ENCODE measurements around the gene FBXO15. TPM values are rescaled to one million over a fixed set of nuclear protein-coding genes. Genes with fewer than 3 reads are reported as not detected.

FBXO15 gene
- total and polyA plus RNA-seq, 8 donors: 0.62 to 31.0 (median 0.84) TPM; not detected in 4

- no peak overlapping the region for H3K4me3 ChIP-seq
- 59 to 72% (median 60%) methylated on average over 10 to 13 of the region's 13 CpGs for WGBS, 5 donors
- H3K27ac ChIP-seq: no peak overlapping the region
- no peaks in the 10 kb centered on the region for H3K9me3 ChIP-seq
- DNase-seq: peak; percentile 43 to 73
- TF ChIP-seq POLR2A (IDR thresholded peaks at IDR 0.05): no peak
- TF ChIP-seq POLR2AphosphoS5 (IDR thresholded peaks at IDR 0.05): no peak
- TF ChIP-seq CTCF (IDR thresholded peaks at IDR 0.05): peak in 2 of 7 experiments; percentile 5 to 19
- no peak for TF ChIP-seq EP300 (IDR thresholded peaks at IDR 0.05)
- no peaks in the 10 kb centered on the region for H3K27me3 ChIP-seq
- H3K36me3 ChIP-seq: no peaks in the 10 kb centered on the region
- intact Hi-C loops (cut with DNase I; ENCODE audit: low total_unique reads): no loop called here
- H3K4me1 ChIP-seq: peaks cover 0 to 3% (median 0%) of the 10 kb centered on the region in 4 donors
Observed at GRCh38 chr18:74081966-74082741, 65.5 kb downstream of the FBXO15 start.

DNA sequence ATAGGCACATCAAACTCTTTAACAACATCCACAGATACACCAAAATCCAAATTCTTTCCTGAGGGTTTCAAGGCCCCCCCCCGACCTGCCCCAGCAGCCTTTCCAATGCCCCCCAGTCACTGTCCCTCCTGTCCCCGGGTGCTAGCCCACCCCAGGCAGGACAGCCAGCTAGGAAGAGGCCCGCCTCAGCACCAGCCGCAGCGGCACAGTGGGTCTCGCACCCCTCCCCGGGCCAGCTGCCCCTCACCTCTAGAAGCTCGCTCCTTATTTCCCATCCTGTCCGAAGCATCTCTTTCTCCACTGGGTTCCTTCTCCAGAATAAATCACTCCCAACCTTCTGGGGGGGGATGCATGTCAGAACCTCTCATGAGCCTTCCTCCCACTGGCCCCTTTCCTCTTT is 69.4 kb downstream of the FBXO15 start:
- H3K4me1 ChIP-seq: peaks cover 0 to 2% (median 0%) of the 10 kb centered on the region in 4 donors
- TF ChIP-seq POLR2AphosphoS5 (IDR thresholded peaks at IDR 0.05) (no peak), POLR2A (IDR thresholded peaks at IDR 0.05) (no peak), CTCF (IDR thresholded peaks at IDR 0.05) (no peak), EP300 (IDR thresholded peaks at IDR 0.05) (no peak)
- no peaks in the 10 kb centered on the region for H3K36me3 ChIP-seq
- no peaks in the 10 kb centered on the region for H3K9me3 ChIP-seq
- no peak for DNase-seq
- WGBS, 5 donors: 81 to 89% (median 87%) methylated on average over 9 of the region's 9 CpGs
- intact Hi-C loops (cut with DNase I; ENCODE audit: low total_unique reads): no loop called here
- no peaks in the 10 kb centered on the region for H3K27me3 ChIP-seq
- H3K27ac ChIP-seq: no peak overlapping the region
- H3K4me3 ChIP-seq: no peak overlapping the region

GRCh38 chr18:74074668-74075564 is 72.7 kb downstream of the FBXO15 start:
- intact Hi-C loops (cut with DNase I; ENCODE audit: low total_unique reads): no loop called here
- 89 to 93% (median 92%) methylated on average over 16 to 17 of the region's 17 CpGs for WGBS, 5 donors
- no peak overlapping the region for H3K27ac ChIP-seq
- H3K27me3 ChIP-seq: no peaks in the 10 kb centered on the region
- TF ChIP-seq CTCF (IDR thresholded peaks at IDR 0.05) (no peak), EP300 (IDR thresholded peaks at IDR 0.05) (no peak), POLR2A (IDR thresholded peaks at IDR 0.05) (no peak), POLR2AphosphoS5 (IDR thresholded peaks at IDR 0.05) (no peak)
- no peak overlapping the region for H3K4me3 ChIP-seq
- no peak for DNase-seq
- H3K36me3 ChIP-seq: no peaks in the 10 kb centered on the region
- H3K9me3 ChIP-seq: no peaks in the 10 kb centered on the region
- no peaks in the 10 kb centered on the region for H3K4me1 ChIP-seq

- Histone ChIP-seq H3K36me3 (no peaks in the 10 kb centered on the region), H3K27me3 (no peaks in the 10 kb centered on the region), H3K4me1 (no peaks in the 10 kb centered on the region), H3K4me3 (no peak overlapping the region), H3K9me3 (no peaks in the 10 kb centered on the region), H3K27ac (no peak overlapping the region)
- TF ChIP-seq POLR2A (IDR thresholded peaks at IDR 0.05) (no peak), EP300 (IDR thresholded peaks at IDR 0.05) (no peak), CTCF (IDR thresholded peaks at IDR 0.05) (no peak), POLR2AphosphoS5 (IDR thresholded peaks at IDR 0.05) (no peak)
- intact Hi-C loops (cut with DNase I; ENCODE audit: low total_unique reads): no loop called here
- DNase-seq: no peak
- 76 to 87% (median 79%) methylated on average over 10 of the region's 10 CpGs for WGBS, 5 donors
Observed at GRCh38 chr18:74073957-74074667, 73.5 kb downstream of the FBXO15 start.
